Nephron (organoid): ENCODE measurements around the gene DUSP28.
A peak's percentile ranks its signal among the peaks of the same experiment; 100 is the strongest.

Experiments used
- H3K27ac Mint-ChIP-seq, 3 experiments: 2 replicates each; pipeline ENCODE4 v1.8.0; 2020; ENCODE audit warnings: mixed read lengths in 3 of 3, mild to moderate bottlenecking in 2 of 3, moderate library complexity in 1 of 3
- H3K27me3 Mint-ChIP-seq: 2 replicates; pipeline ENCODE4 v1.8.0; 2021; ENCODE audit warnings: low read depth, mild to moderate bottlenecking, moderate library complexity, mixed read lengths
- H3K36me3 Mint-ChIP-seq: 2 replicates; pipeline ENCODE4 v1.8.0; 2020; ENCODE audit warnings: low read depth, mixed read lengths
- H3K4me1 Mint-ChIP-seq: 2 replicates; pipeline ENCODE4 v1.8.0; 2020; ENCODE audit warnings: mixed read lengths
- H3K4me3 Mint-ChIP-seq, 3 experiments: 2 replicates each; pipeline ENCODE4 v1.8.0; 2020; ENCODE audit warnings: mild to moderate bottlenecking in 3 of 3, mixed read lengths in 3 of 3, moderate library complexity in 2 of 3
- H3K9me3 Mint-ChIP-seq: 2 replicates; pipeline ENCODE4 v1.8.0; 2020; ENCODE audit warnings: mixed read lengths
- CTCF ChIP-seq, 3 experiments: fragments of 200-600 bp; sonication (generic); IDR thresholded peaks; one replicate each; pipeline ENCODE4 v1.5.0; 2021; ENCODE audit warnings: antibody characterized with exemption in 3 of 3; ENCODE audit not compliant: unreplicated experiment in 3 of 3

The DUSP28 gene

GRCh38 chr2:240568678-240569522 lies 8.7 kb downstream of the DUSP28 start:
- H3K4me3 Mint-ChIP-seq: peak overlapping the region; percentile 81 to 82 (median 81)
- peaks cover 9% of the 10 kb centered on the region for H3K27me3 Mint-ChIP-seq
- H3K36me3 Mint-ChIP-seq: no peaks in the 10 kb centered on the region
- no peak for TF ChIP-seq CTCF (IDR thresholded peaks at IDR 0.05; ENCODE audit: unreplicated experiment in 3 of 3)
- peaks cover 13% of the 10 kb centered on the region for H3K4me1 Mint-ChIP-seq
- no peak overlapping the region for H3K27ac Mint-ChIP-seq
- H3K9me3 Mint-ChIP-seq: no peaks in the 10 kb centered on the region

- peaks cover 6% of the 10 kb centered on the region for H3K4me1 Mint-ChIP-seq
- H3K4me3 Mint-ChIP-seq: peak overlapping the region; percentile 77 to 81 (median 81)
- H3K36me3 Mint-ChIP-seq: no peaks in the 10 kb centered on the region
- H3K9me3 Mint-ChIP-seq: no peaks in the 10 kb centered on the region
- peaks cover 9% of the 10 kb centered on the region for H3K27me3 Mint-ChIP-seq
- H3K27ac Mint-ChIP-seq: no peak overlapping the region
- no peak for TF ChIP-seq CTCF (IDR thresholded peaks at IDR 0.05; ENCODE audit: unreplicated experiment in 3 of 3)
These were observed 9.4 kb downstream of the DUSP28 start for GRCh38 chr2:240569523-240569997.

GRCh38 chr2:240569998-240570530 lies 9.9 kb downstream of the DUSP28 start:
- Mint-ChIP-seq H3K9me3 (no peaks in the 10 kb centered on the region), H3K27me3 (peaks cover 5% of the 10 kb centered on the region), H3K36me3 (no peaks in the 10 kb centered on the region), H3K27ac (no peak overlapping the region), H3K4me3 (peak overlapping the region; percentile 29 to 81 (median 77)), H3K4me1 (peaks cover 6% of the 10 kb centered on the region)
- no peak for TF ChIP-seq CTCF (IDR thresholded peaks at IDR 0.05; ENCODE audit: unreplicated experiment in 3 of 3)

- peak overlapping the region in 1 of 3 experiments; percentile 4 for H3K4me3 Mint-ChIP-seq
- no peak for TF ChIP-seq CTCF (IDR thresholded peaks at IDR 0.05; ENCODE audit: unreplicated experiment in 3 of 3)
- H3K36me3 Mint-ChIP-seq: no peaks in the 10 kb centered on the region
- peaks cover 5% of the 10 kb centered on the region for H3K27me3 Mint-ChIP-seq
- peaks cover 6% of the 10 kb centered on the region for H3K4me1 Mint-ChIP-seq
- H3K9me3 Mint-ChIP-seq: no peaks in the 10 kb centered on the region
- no peak overlapping the region for H3K27ac Mint-ChIP-seq
These were observed 10.6 kb downstream of the DUSP28 start for GRCh38 chr2:240570531-240571313.

- Mint-ChIP-seq H3K9me3 (no peaks in the 10 kb centered on the region), H3K27me3 (peaks cover 5% of the 10 kb centered on the region), H3K4me1 (peaks cover 6% of the 10 kb centered on the region), H3K27ac (no peak overlapping the region), H3K4me3 (peak overlapping the region in 1 of 3 experiments; percentile 4), H3K36me3 (no peaks in the 10 kb centered on the region)
- TF ChIP-seq CTCF (IDR thresholded peaks at IDR 0.05; ENCODE audit: unreplicated experiment in 3 of 3): no peak
These were observed 11.3 kb downstream of the DUSP28 start for GRCh38 chr2:240571314-240571973.
